HepG2 (cell line): ENCODE data around the gene IRX3. TPM values are rescaled to one million over a fixed set of nuclear protein-coding genes. Genes with fewer than 3 reads are reported as not detected.

Source experiments
- ATAC-seq: fragments of 200-7000 bp; cut with Tn5 transposase; 3 replicates; pipeline ENCODE4 v1.9.1; 2020; ENCODE audit warnings: mild to moderate bottlenecking, moderate library complexity
- BruUV-seq: library from RNA; stranded (reverse); fragments of 400-500 nt; replicated peaks from 2 replicates; lab custom pipeline; 2021; lab: Mats Ljungman, UMichigan
- CTCF ChIA-PET: fragments of 300-600 bp; formaldehyde crosslinking; extraction: SDS; loops from one replicate; lab custom pipeline; 2021; ENCODE audit warnings: low total read pairs, inconsistent platforms, low intra/inter-chr PET ratio; lab: Yijun Ruan, JAX
- POLR2A ChIA-PET: fragments of 350-600 bp; sonication (Branson Sonifier 250); formaldehyde crosslinking; loops from one replicate; lab custom pipeline; 2020; ENCODE audit warnings: antibody characterized with exemption, inconsistent platforms; lab: Yijun Ruan, JAX
- DNase-seq: peaks from one replicate; pipeline ENCODE4 v3.0.0-alpha.2; 2015; ENCODE audit warnings: low spot score
- FAIRE-seq: peaks from 3 replicates; lab custom pipeline; 2011; peaks lifted over from hg19 to GRCh38; lab: Jason Lieb, UNC
- H2AFZ ChIP-seq: one replicate; pipeline ENCODE4 v1.6.1; 2011; ENCODE audit warnings: low read length, inconsistent platforms
- H3K27ac ChIP-seq: fragments of 300-600 bp; 3 replicates; pipeline ENCODE4 v1.8.0; 2011; ENCODE audit warnings: mixed run types, mild to moderate bottlenecking, mixed read lengths, low read length, inconsistent platforms; ENCODE audit not compliant: insufficient read depth; ENCODE audit errors: extremely low read length
- H3K27me3 ChIP-seq, 2 experiments: fragments of 200-600 bp in 1 of 2; 2 replicates in 1 of 2; 3 replicates in 1 of 2; pipeline versions ENCODE4 v1.6.0 to v1.8.0; 2011; ENCODE audit warnings: low read length in 2 of 2, mild to moderate bottlenecking in 2 of 2, moderate library complexity in 2 of 2, inconsistent platforms in 1 of 2; ENCODE audit not compliant: insufficient read depth in 2 of 2, control insufficient read depth in 1 of 2
- H3K36me3 ChIP-seq, 2 experiments: fragments of 200-600 bp in 1 of 2; replicated peaks in 1 of 2; 2 replicates in 1 of 2; 3 replicates in 1 of 2; pipeline versions ENCODE4 v1.5.1 to v1.8.0; 2011; ENCODE audit warnings: low read length in 2 of 2, inconsistent platforms in 1 of 2; ENCODE audit not compliant: insufficient read depth in 2 of 2, control insufficient read depth in 1 of 2
- H3K4me1 ChIP-seq: 2 replicates; pipeline ENCODE4 v1.5.1; 2012; ENCODE audit warnings: low read length, inconsistent platforms; ENCODE audit not compliant: insufficient read depth
- H3K4me2 ChIP-seq: 2 replicates; pipeline ENCODE4 v1.6.0; 2011; ENCODE audit warnings: low read depth, low read length, inconsistent platforms
- H3K4me3 ChIP-seq, 3 experiments: fragments of 200-600 bp in 1 of 3; sonication (generic), shearing (Covaris generic) in 1 of 3; replicated peaks in 1 of 3; 2 replicates each; pipeline ENCODE4 v1.5.1; 2011 to 2016; ENCODE audit warnings: low read length in 3 of 3, inconsistent platforms in 2 of 3, low read depth in 2 of 3, mild to moderate bottlenecking in 2 of 3, control low read depth in 1 of 3, mixed read lengths in 1 of 3; ENCODE audit not compliant: insufficient read depth in 1 of 3
- H3K79me2 ChIP-seq: one replicate; pipeline ENCODE4 v1.6.1; 2011; ENCODE audit warnings: low read length, inconsistent platforms; ENCODE audit not compliant: insufficient read depth
- H3K9ac ChIP-seq: 2 replicates; pipeline ENCODE4 v1.6.0; 2011; ENCODE audit warnings: mild to moderate bottlenecking, low read depth, low read length, inconsistent platforms; ENCODE audit not compliant: insufficient read depth
- H3K9me3 ChIP-seq: 2 replicates; pipeline ENCODE4 v1.5.1; 2012; ENCODE audit warnings: mild to moderate bottlenecking, low read length
- H4K20me1 ChIP-seq: 2 replicates; pipeline ENCODE4 v1.6.0; 2011; ENCODE audit warnings: inconsistent platforms, mild to moderate bottlenecking, low read length, moderate library complexity; ENCODE audit not compliant: insufficient read depth
- ATF7 ChIP-seq, 2 experiments: fragments of 450-650 bp in 1 of 2; sonication (generic) in 1 of 2; formaldehyde crosslinking in 1 of 2; IDR thresholded peaks; 2 replicates each; pipeline versions ENCODE4 v1.4.0 to v1.6.1; 2016 to 2020; ENCODE audit warnings: antibody characterized with exemption in 1 of 2, mild to moderate bottlenecking in 1 of 2, missing genetic modification reagents in 1 of 2
- BCL6 ChIP-seq: IDR thresholded peaks from 2 replicates; pipeline ENCODE4 v1.6.1; 2016; ENCODE audit warnings: missing genetic modification reagents, missing compliant biosample characterization
- MAX ChIP-seq: IDR thresholded peaks from 2 replicates; pipeline ENCODE4 v1.6.1; 2012; ENCODE audit warnings: inconsistent platforms
- POLR2A ChIP-seq, 2 experiments: IDR thresholded peaks; 2 replicates each; pipeline ENCODE4 v1.6.1; 2011; ENCODE audit warnings: low read depth in 2 of 2, low read length in 2 of 2, mild to moderate bottlenecking in 1 of 2, moderate library complexity in 1 of 2; ENCODE audit not compliant: insufficient read depth in 1 of 2
- ZBTB1 ChIP-seq: sonication (generic); formaldehyde crosslinking; IDR thresholded peaks from 2 replicates; pipeline ENCODE4 v1.4.0; 2020; ENCODE audit warnings: missing genetic modification reagents, borderline replicate concordance
- ZFY ChIP-seq: sonication (generic); formaldehyde crosslinking; IDR thresholded peaks from 2 replicates; pipeline ENCODE4 v1.4.0; 2020; ENCODE audit warnings: missing genetic modification reagents
- ZMYM2 ChIP-seq: sonication (generic); formaldehyde crosslinking; IDR thresholded peaks from 2 replicates; pipeline ENCODE4 v1.8.0; 2022; ENCODE audit warnings: mild to moderate bottlenecking, missing genetic modification reagents
- ZNF10 ChIP-seq: sonication (generic); formaldehyde crosslinking; IDR thresholded peaks from 2 replicates; pipeline ENCODE4 v1.4.0; 2020; ENCODE audit warnings: mild to moderate bottlenecking, low read depth, missing genetic modification reagents, borderline replicate concordance
- ZNF687 ChIP-seq: sonication (generic); formaldehyde crosslinking; IDR thresholded peaks from 2 replicates; pipeline ENCODE4 v1.5.1; 2020; ENCODE audit warnings: mild to moderate bottlenecking, missing genetic modification reagents, moderate library complexity
- WGBS: methylation state at CpG from one replicate; pipeline ENCODE4 v1.1.6; 2017; ENCODE audit warnings: low lambda C conversion rate; 5-methylcytosine and 5-hydroxymethylcytosine counted together
- in situ Hi-C: cut with HindIII; loops from 2 replicates; pipeline ENCODE4 v1.10.0; 2017; ENCODE audit warnings: low pct_unique_long_range_greater_than_20kb; ENCODE audit not compliant: extremely low pct_ligation_motif_present
- intact Hi-C: fragments of 100-400 bp; cut with micrococcal nuclease; formaldehyde crosslinking; loops from one replicate; pipeline ENCODE4 v1.10.0; 2022; ENCODE audit not compliant: unreplicated experiment
- polyA plus RNA-seq, 8 experiments: library from polyadenylated mRNA; depleted of rRNA in 3 of 8; stranded (reverse) in 7 of 8; unstranded in 1 of 8; fragments of >200 nt; fragmentation: Illumina TruSeq in 4 of 8; extraction: Trizol in 4 of 8; gene quantifications; 2 replicates each; pipeline versions ENCODE4 v1.2.1 to v1.2.3, GENCODE V29; 2011 to 2016; ENCODE audit warnings: low read depth in 4 of 8, missing spikeins in 1 of 8, mixed read lengths in 1 of 8; ENCODE audit not compliant: insufficient read depth in 1 of 8
- total RNA-seq, 5 experiments: library from RNA; depleted of rRNA; stranded (reverse); fragments of >200 nt; fragmentation: Illumina TruSeq; extraction: Trizol; gene quantifications; 2 replicates each; pipeline ENCODE4 v1.2.3, GENCODE V29; 2016; ENCODE audit warnings: low read depth in 1 of 5
- TF ChIP-seq, protein P1 (sequence below): sonication (generic); formaldehyde crosslinking; IDR thresholded peaks from 2 replicates; pipeline ENCODE4 v1.4.0; 2020; ENCODE audit warnings: missing genetic modification reagents

The IRX3 gene
- total and polyA plus RNA-seq, 2 of the 13 experiments (the other 11 are each of a cell fraction or from before 2014, with no cell fraction given), result 9.2 to 16.4 TPM

GRCh38 chr16:54280751-54281150, 5.8 kb downstream of the IRX3 start:
- Histone ChIP-seq H3K27ac (no peak overlapping the region), H3K4me2 (no peak overlapping the region), H3K79me2 (peaks cover 19% of the 10 kb centered on the region), H2AFZ (no peak overlapping the region), H3K4me1 (peaks cover 48% of the 10 kb centered on the region), H3K36me3 (peaks cover 1 to 3% of the 10 kb centered on the region in 2 experiments; a peak in 3 of 5 replicates), H3K9me3 (no peaks in the 10 kb centered on the region), H4K20me1 (no peaks in the 10 kb centered on the region), H3K27me3 (no peaks in the 10 kb centered on the region), H3K4me3 (no peak overlapping the region), H3K9ac (no peak overlapping the region)
- DNase-seq (no peak), ATAC-seq (no peak), FAIRE-seq (no peak)
- ChIA-PET CTCF (no interaction called here), POLR2A (no interaction called here)
- in situ Hi-C loops (loop anchor here (10.0 kb wide), 1 partner anchor 506 kb away; no protein-coding TSS in a partner anchor), intact Hi-C loops (loop anchor here (10.0 kb wide), 4 partner anchors 336 to 736 kb away; no protein-coding TSS in a partner anchor)
- no TSS peak for BruUV-seq
- TF ChIP-seq POLR2A (IDR thresholded peaks at IDR 0.05; ENCODE audit: insufficient read depth in 1 of 2, low read depth in 2 of 2, low read length in 2 of 2) (peak in 1 of 2 experiments; percentile 23; a peak in 3 of 4 replicates), BCL6 (no peak), ZBTB1 (CRISPR knock-in tag) (no peak)
- 77% methylated on average over 3 of the region's 3 CpGs for WGBS

- H4K20me1 ChIP-seq, result no peaks in the 10 kb centered on the region
- peak overlapping the region in 2 of 3 experiments; percentile 18 to 35; a peak in 4 of 6 replicates for H3K4me3 ChIP-seq
- H3K27ac ChIP-seq, result peak overlapping the region; percentile 47
- no peaks in the 10 kb centered on the region for H3K9me3 ChIP-seq
- WGBS, result 41% methylated on average over 17 of the region's 17 CpGs
- H3K9ac ChIP-seq, result peak overlapping the region; percentile 46
- H3K4me2 ChIP-seq, result peak overlapping the region; percentile 61
- CTCF ChIA-PET, result no interaction called here
- peaks cover 38% of the 10 kb centered on the region for H3K4me1 ChIP-seq
- in situ Hi-C loops, result no loop called here
- intact Hi-C loops, result no loop called here
- peak; percentile 8 for FAIRE-seq
- H2AFZ ChIP-seq, result peak overlapping the region; percentile 3
- no TSS peak for BruUV-seq
- H3K79me2 ChIP-seq, result no peaks in the 10 kb centered on the region
- no peak for DNase-seq
- POLR2A ChIA-PET, result interaction anchor here (0.9 to 1.6 kb wide), 2 partner anchors 10 to 97 kb away, joined by 4 to 6 read pairs; no protein-coding TSS in a partner anchor
- H3K27me3 ChIP-seq, result no peaks in the 10 kb centered on the region
- ATAC-seq, result peak; percentile 79
- peaks cover 0 to 3% of the 10 kb centered on the region in 2 experiments; a peak in 2 of 5 replicates for H3K36me3 ChIP-seq
- TF ChIP-seq ZFY, result peak; percentile 55; the same call in 1 of the 2 replicates
- TF ChIP-seq, protein P1, sequence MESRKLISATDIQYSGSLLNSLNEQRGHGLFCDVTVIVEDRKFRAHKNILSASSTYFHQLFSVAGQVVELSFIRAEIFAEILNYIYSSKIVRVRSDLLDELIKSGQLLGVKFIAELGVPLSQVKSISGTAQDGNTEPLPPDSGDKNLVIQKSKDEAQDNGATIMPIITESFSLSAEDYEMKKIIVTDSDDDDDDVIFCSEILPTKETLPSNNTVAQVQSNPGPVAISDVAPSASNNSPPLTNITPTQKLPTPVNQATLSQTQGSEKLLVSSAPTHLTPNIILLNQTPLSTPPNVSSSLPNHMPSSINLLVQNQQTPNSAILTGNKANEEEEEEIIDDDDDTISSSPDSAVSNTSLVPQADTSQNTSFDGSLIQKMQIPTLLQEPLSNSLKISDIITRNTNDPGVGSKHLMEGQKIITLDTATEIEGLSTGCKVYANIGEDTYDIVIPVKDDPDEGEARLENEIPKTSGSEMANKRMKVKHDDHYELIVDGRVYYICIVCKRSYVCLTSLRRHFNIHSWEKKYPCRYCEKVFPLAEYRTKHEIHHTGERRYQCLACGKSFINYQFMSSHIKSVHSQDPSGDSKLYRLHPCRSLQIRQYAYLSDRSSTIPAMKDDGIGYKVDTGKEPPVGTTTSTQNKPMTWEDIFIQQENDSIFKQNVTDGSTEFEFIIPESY (CRISPR knock-in tag), result peak; percentile 76
- no peak for TF ChIP-seq ATF7 (IDR thresholded peaks at IDR 0.05)
- no peak for TF ChIP-seq ATF7 (CRISPR knock-in tag; IDR thresholded peaks at IDR 0.05)
- TF ChIP-seq ZMYM2 (CRISPR knock-in tag), result no peak
- TF ChIP-seq MAX, result 0 out of 2 replicates have a peak, but pooled peaks have one; percentile 23
- no peak for TF ChIP-seq ZNF10 (CRISPR knock-in tag)
- TF ChIP-seq ZNF687, result peak; percentile 78
Observed at GRCh38 chr16:54277845-54278703, 8.5 kb downstream of the IRX3 start.
